Measurements from ENCODE around the gene TREX2. TPM values are rescaled to one million over a fixed set of nuclear protein-coding genes. Genes with fewer than 3 reads are reported as not detected.

Gene TREX2
- total RNA-seq, 1 experiment from 2014 or later = 0.61 TPM

DNA sequence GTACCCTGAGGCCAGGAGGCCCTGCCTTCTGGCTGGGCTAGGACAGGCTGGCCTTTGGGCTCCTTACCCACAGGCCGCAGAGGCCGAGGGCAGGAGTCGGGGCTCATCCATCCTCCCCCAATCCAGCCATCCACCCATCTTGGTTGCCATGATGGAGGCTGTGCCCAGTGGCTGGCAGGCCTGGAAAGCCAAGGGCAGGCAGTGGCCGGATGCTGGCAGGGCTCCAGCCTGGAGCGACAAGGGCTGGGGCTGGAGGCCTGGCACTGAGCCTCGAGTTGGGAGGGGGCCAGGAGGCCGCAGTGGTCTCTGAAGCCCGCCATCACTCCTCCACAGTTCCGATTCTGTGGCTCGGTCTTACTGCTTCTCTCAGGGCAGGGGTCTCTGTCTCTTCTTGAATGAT lies 40.3 kb upstream of the TREX2 start:
- no TSS peak for BruUV-seq (replicated peaks)
- H3K27me3 ChIP-seq (replicated peaks; ENCODE audit: control insufficient read depth, insufficient read depth, low read length) = no peaks in the 10 kb centered on the region
- intact Hi-C loops (cut with micrococcal nuclease; ENCODE audit: unreplicated experiment) = no loop called here

DNA sequence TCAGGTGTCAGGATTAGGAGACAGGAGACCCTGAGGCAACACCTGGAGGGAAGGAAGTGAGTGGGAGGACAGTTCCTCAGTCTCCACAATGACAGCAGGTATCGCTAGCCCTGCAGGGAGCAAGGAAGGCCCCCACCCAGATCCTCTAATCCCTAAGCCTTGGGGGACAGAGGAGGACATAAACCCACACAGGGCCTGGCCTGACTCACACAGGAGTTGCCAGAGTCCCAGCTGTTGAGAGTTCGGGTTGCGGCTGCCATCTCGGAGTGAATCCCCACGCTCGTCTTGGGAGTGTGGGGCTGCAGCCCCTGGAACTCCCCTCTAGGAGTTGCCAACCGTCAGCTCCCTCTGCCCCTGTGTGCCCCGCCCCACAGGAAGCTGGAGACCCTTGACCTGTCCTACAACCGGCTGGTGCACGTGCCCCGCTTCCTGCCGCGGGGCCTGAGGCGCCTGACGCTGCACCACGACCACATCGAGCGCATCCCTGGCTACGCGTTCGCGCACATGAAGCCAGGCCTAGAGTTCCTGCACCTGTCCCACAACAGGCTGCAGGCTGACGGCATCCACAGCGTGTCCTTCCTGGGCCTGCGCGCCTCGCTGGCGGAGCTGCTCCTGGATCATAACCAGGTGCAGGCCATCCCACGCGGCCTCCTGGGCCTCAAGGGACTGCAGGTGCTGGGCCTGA lies 39.7 kb upstream of the TREX2 start:
- H3K36me3 Mint-ChIP-seq (ENCODE audit: insufficient read depth, unreplicated experiment) = no peaks in the 10 kb centered on the region
- Histone ChIP-seq H3K27me3 (replicated peaks; ENCODE audit: control insufficient read depth, insufficient read depth, low read length) (no peaks in the 10 kb centered on the region), H3K36me3 (ENCODE audit: control insufficient read depth, insufficient read depth, low read length) (no peaks in the 10 kb centered on the region), H3K4me3 (ENCODE audit: low read depth, low read length) (no peak overlapping the region), H3K4me1 (peaks cover 25% of the 10 kb centered on the region), H3K9me3 (no peaks in the 10 kb centered on the region)
- no peaks in the 10 kb centered on the region for H3K27me3 Mint-ChIP-seq (ENCODE audit: insufficient read depth, unreplicated experiment)
- CTCF ChIA-PET = no interaction called here
- POLR2A ChIA-PET = no interaction called here
- H3K9me3 Mint-ChIP-seq (ENCODE audit: unreplicated experiment) = no peaks in the 10 kb centered on the region
- H3K4me1 Mint-ChIP-seq (ENCODE audit: low read depth, unreplicated experiment) = no peaks in the 10 kb centered on the region
- DNase-seq = no peak
- TF ChIP-seq, protein P1, sequence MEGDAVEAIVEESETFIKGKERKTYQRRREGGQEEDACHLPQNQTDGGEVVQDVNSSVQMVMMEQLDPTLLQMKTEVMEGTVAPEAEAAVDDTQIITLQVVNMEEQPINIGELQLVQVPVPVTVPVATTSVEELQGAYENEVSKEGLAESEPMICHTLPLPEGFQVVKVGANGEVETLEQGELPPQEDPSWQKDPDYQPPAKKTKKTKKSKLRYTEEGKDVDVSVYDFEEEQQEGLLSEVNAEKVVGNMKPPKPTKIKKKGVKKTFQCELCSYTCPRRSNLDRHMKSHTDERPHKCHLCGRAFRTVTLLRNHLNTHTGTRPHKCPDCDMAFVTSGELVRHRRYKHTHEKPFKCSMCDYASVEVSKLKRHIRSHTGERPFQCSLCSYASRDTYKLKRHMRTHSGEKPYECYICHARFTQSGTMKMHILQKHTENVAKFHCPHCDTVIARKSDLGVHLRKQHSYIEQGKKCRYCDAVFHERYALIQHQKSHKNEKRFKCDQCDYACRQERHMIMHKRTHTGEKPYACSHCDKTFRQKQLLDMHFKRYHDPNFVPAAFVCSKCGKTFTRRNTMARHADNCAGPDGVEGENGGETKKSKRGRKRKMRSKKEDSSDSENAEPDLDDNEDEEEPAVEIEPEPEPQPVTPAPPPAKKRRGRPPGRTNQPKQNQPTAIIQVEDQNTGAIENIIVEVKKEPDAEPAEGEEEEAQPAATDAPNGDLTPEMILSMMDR (IDR thresholded peaks at IDR 0.05; ENCODE audit: insufficient read depth in 1 of 2, low read depth in 1 of 2, low read length in 1 of 2, severe bottlenecking in 1 of 2, unreplicated experiment in 1 of 2) = no peak
- no peak overlapping the region for H3K4me3 Mint-ChIP-seq (ENCODE audit: unreplicated experiment)
- H3K27ac Mint-ChIP-seq (ENCODE audit: unreplicated experiment) = no peak overlapping the region
- intact Hi-C loops (cut with micrococcal nuclease; ENCODE audit: unreplicated experiment) = no loop called here
- BruUV-seq (replicated peaks) = no TSS peak

More for the DNA sequence above, 40.3 kb upstream of the TREX2 start:
- TF ChIP-seq, protein P1 (IDR thresholded peaks at IDR 0.05; ENCODE audit: insufficient read depth in 1 of 2, low read depth in 1 of 2, low read length in 1 of 2, severe bottlenecking in 1 of 2, unreplicated experiment in 1 of 2) = no peak
- CTCF ChIA-PET = no interaction called here
- Mint-ChIP-seq H3K27me3 (ENCODE audit: insufficient read depth, unreplicated experiment) (no peaks in the 10 kb centered on the region), H3K4me1 (ENCODE audit: low read depth, unreplicated experiment) (no peaks in the 10 kb centered on the region), H3K4me3 (ENCODE audit: unreplicated experiment) (no peak overlapping the region), H3K9me3 (ENCODE audit: unreplicated experiment) (no peaks in the 10 kb centered on the region), H3K27ac (ENCODE audit: unreplicated experiment) (no peak overlapping the region), H3K36me3 (ENCODE audit: insufficient read depth, unreplicated experiment) (no peaks in the 10 kb centered on the region)
- no peak overlapping the region for H3K4me3 ChIP-seq (ENCODE audit: low read depth, low read length)
- no peaks in the 10 kb centered on the region for H3K9me3 ChIP-seq
- no peak for DNase-seq
- no peaks in the 10 kb centered on the region for H3K36me3 ChIP-seq (ENCODE audit: control insufficient read depth, insufficient read depth, low read length)
- POLR2A ChIA-PET = no interaction called here
- peaks cover 26% of the 10 kb centered on the region for H3K4me1 ChIP-seq

DNA sequence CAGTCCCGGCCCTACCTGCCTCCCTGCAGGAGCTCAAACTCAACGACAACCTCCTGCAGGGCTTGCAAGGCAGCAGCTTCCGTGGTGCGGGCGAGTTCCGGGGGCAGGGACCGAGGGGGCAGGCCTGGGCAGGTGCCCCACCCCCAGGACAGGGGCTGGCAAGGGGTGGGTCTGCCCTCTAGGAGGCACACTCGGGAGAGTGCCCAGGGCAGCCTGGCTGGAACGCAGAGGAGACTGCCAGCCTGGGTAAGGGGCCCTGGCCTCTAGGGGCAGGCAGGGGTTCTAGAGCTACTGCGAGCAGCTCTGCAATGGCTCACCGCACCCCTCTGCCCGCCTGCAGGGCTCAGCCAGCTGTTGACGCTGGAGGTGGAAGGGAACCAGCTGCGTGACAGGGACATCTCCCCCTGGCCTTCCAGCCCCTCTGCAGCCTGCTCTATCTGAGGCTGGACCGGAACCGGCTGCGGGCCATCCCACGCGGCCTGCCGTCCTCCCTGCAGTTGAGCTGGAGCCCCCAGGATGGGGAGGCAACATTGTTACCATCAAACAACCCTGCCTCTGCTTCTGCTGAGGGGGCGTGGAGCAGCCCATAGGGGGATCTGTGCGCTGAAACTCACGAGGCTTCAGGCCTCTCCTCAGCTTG lies 36.6 kb upstream of the TREX2 start:
- TF ChIP-seq, protein P1 (IDR thresholded peaks at IDR 0.05; ENCODE audit: insufficient read depth in 1 of 2, low read depth in 1 of 2, low read length in 1 of 2, severe bottlenecking in 1 of 2, unreplicated experiment in 1 of 2) = no peak
- H3K4me1 Mint-ChIP-seq (ENCODE audit: low read depth, unreplicated experiment) = no peaks in the 10 kb centered on the region
- H3K4me3 Mint-ChIP-seq (ENCODE audit: unreplicated experiment) = no peak overlapping the region
- Histone ChIP-seq H3K4me1 (peaks cover 6% of the 10 kb centered on the region), H3K4me3 (ENCODE audit: low read depth, low read length) (no peak overlapping the region), H3K27me3 (replicated peaks; ENCODE audit: control insufficient read depth, insufficient read depth, low read length) (no peaks in the 10 kb centered on the region), H3K36me3 (ENCODE audit: control insufficient read depth, insufficient read depth, low read length) (no peaks in the 10 kb centered on the region), H3K9me3 (no peaks in the 10 kb centered on the region)
- ChIA-PET POLR2A (no interaction called here), CTCF (no interaction called here)
- no peaks in the 10 kb centered on the region for H3K27me3 Mint-ChIP-seq (ENCODE audit: insufficient read depth, unreplicated experiment)
- H3K9me3 Mint-ChIP-seq (ENCODE audit: unreplicated experiment) = no peaks in the 10 kb centered on the region
- H3K36me3 Mint-ChIP-seq (ENCODE audit: insufficient read depth, unreplicated experiment) = no peaks in the 10 kb centered on the region
- no peak for DNase-seq
- H3K27ac Mint-ChIP-seq (ENCODE audit: unreplicated experiment) = no peak overlapping the region
- no TSS peak for BruUV-seq (replicated peaks)
- intact Hi-C loops (cut with micrococcal nuclease; ENCODE audit: unreplicated experiment) = no loop called here

Data from Caco-2 (cell line).